H4 (cell line): Measurements from ENCODE around the gene VAV2. TPM values are rescaled to one million over a fixed set of nuclear protein-coding genes. Genes with fewer than 3 reads are reported as not detected.

Experiments used
- DNase-seq: peaks from one replicate; pipeline ENCODE4 v3.0.0-alpha.2; 2015; ENCODE audit warnings: low spot score
- total RNA-seq: library from RNA; depleted of rRNA; stranded (reverse); fragments of >200 nt; shearing (Covaris generic); gene quantifications from 2 replicates; pipeline ENCODE4 v1.2.3, GENCODE V29; 2014

The VAV2 gene
- total RNA-seq, 1 experiment from 2014 or later = 4.5 TPM

DNA sequence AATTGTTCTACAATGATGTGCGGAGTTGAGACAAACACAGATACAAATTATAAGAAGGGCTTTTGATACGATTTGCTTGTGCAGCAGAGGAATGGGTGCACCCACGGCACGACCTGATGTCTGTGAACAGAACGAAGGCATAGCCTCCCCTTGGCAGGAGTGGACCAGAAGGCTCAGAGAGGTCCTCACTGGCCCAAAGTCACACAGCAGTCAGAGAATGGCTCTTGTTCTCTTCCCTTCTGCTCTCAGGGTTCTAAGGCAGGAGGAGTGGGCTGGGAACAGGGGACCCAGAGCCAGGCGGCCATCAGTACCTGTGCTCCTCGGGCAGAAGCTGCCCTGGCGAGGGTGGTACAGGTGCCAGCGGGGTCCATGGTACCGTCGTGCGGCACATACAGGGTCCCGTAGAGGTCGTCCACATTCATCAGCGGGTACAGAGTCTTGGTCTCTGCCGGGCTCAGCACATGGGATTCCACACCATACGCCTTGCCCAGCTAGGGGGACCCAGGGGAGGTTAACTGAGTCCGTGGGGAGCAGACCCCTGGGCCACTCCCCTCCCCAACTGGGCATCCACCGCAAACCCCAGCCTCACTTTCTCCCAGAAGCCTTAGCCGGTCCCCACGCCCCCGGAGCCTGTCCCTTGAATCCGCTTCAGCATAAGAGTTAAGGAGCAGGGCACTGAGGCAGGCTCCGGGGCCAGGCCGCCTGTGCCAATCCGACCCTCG, 261.0 kb downstream of the VAV2 start:
- DNase-seq = no peak

DNA sequence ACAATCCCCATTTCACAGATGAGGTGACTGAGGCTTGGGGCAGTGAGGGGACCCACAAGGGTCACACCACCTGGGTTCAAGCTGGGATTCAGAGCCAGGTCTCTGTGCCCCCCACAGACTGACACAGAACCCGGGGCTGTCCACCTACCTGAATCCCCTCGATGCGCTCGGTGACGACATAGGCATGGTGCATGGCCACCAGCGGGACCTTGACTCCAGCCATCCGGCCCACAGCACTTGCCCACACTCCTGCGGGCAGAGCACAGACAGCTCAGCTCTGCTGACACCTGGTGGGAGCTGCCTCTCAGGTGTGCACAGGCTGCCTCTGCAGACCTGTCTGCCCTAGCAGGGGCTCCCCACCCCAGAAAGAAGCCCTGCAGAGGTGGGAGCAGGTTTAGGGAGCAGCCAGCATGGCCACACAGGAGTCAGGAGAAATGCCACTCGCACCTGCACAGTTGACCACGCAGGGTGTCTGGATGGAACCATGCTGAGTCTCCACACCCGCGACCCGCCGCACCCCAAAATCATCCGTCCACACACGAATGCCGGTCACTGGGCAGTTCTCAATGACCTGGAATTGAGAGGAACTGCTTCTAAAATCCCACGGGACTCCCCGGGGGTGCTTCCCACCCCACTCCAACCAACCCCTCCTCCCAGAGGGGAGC, 262.4 kb downstream of the VAV2 start:
- no peak for DNase-seq

DNA sequence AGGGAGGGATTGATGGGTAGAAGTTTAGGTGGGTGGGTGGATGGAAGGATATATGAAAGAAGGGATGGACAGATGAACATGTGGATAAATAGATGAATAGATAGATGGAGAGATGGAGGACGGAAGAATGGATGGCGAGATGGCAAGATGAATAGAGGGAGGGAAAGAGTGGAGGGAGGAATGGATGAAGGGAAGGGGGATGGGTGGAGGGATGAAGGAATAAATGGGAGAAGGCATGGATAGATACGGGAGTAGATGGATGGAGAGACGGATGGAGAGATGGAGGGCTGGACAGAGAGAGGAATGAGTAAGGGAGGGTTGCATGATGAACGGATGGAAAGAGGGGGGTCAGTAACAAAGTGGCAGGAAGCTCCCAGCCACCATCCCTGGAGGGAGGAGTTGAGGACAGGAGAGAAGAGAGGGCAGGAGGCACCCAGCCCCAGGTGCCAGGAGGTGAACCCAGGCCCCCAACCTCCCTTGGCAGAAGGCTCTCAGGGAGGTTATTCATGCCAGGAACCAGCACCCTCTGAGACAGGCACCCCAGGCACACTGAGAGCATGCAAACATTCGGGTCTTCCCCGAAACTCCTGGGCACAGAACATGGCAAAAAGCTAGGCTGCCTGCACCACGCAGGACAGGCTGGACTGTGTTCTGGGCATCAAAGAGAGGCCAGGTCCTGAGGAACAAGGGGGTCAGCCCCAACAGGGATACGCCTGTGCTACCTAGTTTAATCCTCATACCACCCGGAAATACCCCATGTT, 263.1 kb downstream of the VAV2 start:
- no peak for DNase-seq

GRCh38 chr9:133727876-133728441, 264.2 kb downstream of the VAV2 start:
- DNase-seq = no peak

DNA sequence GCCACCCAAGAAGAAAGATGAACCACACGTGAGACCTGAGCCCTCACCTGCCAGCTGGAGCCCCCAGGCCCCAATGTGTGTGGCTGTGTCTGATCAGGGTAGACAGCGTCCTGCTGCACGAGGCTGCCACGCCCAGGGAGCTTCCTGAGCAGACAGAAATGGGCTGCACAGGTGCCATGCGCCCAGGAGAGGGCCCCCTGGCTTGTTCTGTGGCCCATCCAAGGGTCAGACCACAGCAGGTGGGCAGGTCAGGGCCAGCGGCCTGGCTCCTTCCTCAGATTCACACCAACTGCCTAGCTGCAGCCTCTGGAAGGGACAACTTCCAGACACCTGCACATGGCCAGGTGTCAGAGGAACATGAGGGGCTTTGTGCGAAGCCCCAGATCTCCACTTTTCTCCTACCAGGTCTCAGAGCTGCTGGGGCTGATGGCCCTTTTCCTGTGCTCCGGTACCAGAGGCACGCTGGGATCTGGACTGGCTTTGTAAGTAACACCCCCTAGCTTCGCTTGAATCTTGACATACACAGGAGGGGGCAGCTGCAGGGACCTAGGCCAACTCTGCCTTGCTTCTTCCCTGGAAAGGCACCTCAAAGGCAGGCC, 264.7 kb downstream of the VAV2 start:
- no peak for DNase-seq

- DNase-seq = peak; percentile 44
Measured at GRCh38 chr9:133726401-133727276, 265.5 kb downstream of the VAV2 start.

GRCh38 chr9:133725886-133726285, 266.2 kb downstream of the VAV2 start:
- DNase-seq = no peak

DNA sequence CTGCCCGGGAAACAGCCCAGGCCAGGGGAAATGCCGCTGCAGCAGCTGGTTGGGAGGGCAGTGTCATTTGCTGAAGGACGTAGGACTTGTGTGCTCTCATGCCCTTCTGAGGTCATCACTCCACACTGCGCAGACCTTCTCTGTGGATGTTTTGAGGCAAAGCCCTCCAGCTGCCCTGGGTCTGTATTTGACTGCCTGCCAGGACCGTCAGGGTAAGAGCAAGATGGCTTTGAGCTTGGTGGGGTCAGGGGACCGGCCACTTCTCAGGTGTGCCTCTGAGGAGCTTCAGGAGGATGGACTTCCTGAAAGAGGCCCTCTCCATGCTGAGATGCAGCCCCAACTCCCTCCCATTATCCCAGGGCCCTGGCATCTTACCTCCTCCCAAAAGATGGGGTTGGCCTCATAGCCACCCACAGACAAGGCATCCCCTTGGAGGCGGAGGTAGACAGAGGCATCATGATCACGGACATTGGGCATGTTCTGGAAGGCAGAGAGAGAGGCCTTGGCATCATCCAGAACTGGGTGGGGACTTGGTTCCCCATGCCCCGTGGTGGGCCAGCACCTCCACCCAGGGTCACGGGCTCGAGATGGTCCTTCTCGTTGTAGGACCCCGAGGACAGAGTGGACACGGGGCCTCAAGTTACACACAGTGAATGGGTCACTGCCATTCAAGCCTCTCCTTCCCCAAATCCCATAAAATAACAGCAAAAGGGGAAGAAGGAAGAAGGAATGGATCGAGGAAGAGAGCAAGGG, 273.4 kb downstream of the VAV2 start:
- no peak for DNase-seq

DNA sequence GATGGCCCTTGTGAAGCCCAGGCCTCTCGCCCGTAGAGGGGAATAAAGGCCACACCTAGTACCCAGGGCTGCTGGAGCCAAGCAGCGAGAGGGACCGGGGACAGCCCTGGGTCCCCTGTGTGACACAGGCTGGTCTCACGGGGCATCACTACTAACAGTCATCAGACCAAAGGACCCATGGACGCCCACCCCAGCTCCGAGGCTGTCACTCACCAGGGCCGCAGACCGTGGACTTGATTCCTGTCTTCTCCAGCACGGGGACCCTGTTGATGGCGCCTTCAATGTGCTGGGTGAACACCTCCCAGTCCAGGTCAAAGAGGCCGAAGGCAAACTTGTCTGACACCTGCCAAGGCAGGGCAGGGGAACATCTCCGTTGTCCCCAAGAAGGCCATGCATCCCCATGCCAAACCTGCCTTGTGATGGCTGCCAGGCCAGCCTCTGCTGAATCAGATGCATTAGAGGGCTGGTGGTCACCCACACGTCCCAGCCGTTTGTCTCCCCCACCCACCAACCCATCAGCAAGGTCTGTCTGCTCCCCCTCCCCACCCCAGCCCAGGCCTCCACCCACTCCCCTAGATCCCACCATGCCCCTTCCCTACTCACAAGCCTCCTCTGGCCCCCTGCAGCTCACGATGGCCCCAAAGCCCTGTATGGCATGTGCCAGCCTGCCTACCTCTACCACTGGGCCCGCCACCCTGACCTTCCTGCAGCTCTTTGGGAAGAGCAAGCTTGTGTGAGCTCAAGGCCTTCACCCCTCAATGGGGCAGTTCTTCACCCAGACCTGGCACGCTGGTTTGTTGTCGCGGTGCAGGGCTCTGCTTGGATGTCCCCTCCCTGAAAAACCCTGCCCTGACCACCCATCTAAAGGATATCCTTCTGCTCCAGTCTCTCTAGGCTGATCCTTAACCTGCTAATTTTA, 274.8 kb downstream of the VAV2 start:
- no peak for DNase-seq

DNA sequence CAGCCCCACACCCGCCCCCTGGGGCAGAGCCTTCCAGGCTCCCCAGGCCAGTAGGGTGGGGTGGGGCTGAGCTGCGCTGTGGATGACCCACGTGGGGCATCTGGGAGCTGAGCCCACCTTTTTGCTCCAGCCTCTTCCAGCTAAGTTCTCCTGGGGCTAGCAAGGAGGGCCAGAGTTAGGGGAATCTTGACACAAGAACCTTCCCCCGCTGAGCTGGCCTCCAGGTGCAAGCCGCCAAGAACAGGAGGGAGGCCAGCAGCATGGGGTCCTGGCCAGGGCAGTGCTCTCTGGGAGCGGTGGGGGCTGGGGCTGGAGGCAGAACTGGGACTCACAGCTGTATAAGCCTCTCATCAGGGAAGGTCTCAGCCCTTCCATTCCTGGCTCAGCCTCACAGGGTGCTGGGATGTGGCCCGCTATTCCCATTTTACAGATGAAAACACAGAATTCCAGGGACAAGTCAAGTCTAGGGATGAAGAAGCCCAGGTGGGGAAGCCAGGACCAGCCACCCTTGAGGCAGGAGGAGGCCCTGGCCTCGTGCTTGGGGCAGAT, 275.5 kb downstream of the VAV2 start:
- DNase-seq = no peak

GRCh38 chr9:133715866-133716563, 276.1 kb downstream of the VAV2 start:
- DNase-seq = no peak

- DNase-seq = no peak
Measured at GRCh38 chr9:133715295-133715865, 276.7 kb downstream of the VAV2 start.

- DNase-seq = no peak
Measured at GRCh38 chr9:133714606-133715294, 277.4 kb downstream of the VAV2 start.

DNA sequence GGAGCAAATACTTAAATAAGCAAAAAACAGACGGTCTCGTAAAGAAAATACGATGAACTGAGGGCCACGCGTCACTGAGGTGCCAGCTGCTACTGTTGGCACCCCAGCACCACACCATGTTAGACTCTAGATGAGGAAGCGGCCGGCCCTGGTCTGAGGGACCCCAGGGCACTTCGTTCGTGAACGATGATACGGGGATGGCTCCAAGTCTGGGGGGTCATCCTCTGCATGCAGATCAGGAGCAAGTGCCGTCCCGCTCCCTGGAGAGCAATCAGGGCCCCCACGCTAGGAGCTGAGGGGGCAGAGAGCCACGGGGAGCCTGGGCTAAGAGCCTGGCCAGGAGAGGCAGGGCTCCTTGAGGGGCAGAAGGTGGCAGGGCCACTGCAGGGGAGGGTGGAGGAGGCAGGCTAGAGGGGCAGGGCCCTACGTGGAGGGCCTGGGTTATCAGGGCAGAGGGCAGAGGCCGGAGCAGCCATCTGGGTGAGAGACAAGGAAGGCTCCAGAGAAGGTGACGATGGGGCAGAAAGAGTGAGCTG, 278.1 kb downstream of the VAV2 start:
- DNase-seq = no peak

- no peak for DNase-seq
Measured at GRCh38 chr9:133713150-133713959, 278.8 kb downstream of the VAV2 start.
